ENCODE measurements around the gene NUDT15. TPM values are rescaled to one million over a fixed set of nuclear protein-coding genes. Genes with fewer than 3 reads are reported as not detected.
A peak's percentile ranks its signal among the peaks of the same experiment; 100 is the strongest.

The NUDT15 gene
- total RNA-seq, 2 experiments from 2014 or later, result 10.9 to 11.0 TPM

- Mint-ChIP-seq H3K4me1 (peaks cover 10% of the 10 kb centered on the region), H3K9me3 (no peaks in the 10 kb centered on the region), H3K27me3 (no peaks in the 10 kb centered on the region), H3K27ac (no peak overlapping the region), H3K4me3 (no peak overlapping the region), H3K36me3 (ENCODE audit: low read depth) (peaks cover 55% of the 10 kb centered on the region)
- CTCF ChIA-PET, result interaction anchor here (1.2 kb wide), 1 partner anchor 13 kb away, joined by 4 read pairs; the partner anchor contains the start of gene MED4
- no peak for DNase-seq
- POLR2A ChIA-PET, result interaction anchor here (2.0 kb wide), 1 partner anchor 13 kb away, joined by 8 read pairs; the partner anchor contains the start of gene MED4
Measured at GRCh38 chr13:48081739-48082138, 44.2 kb downstream of the NUDT15 start.

- H3K27ac Mint-ChIP-seq, result no peak overlapping the region
- H3K4me3 Mint-ChIP-seq, result no peak overlapping the region
- CTCF ChIA-PET, result no interaction called here
- H3K27me3 Mint-ChIP-seq, result no peaks in the 10 kb centered on the region
- POLR2A ChIA-PET, result interaction anchor here (1.0 kb wide), 1 partner anchor 49 kb away, joined by 3 read pairs; the partner anchor contains the start of gene NUDT15
- no peak for DNase-seq
- peaks cover 31% of the 10 kb centered on the region for H3K36me3 Mint-ChIP-seq (ENCODE audit: low read depth)
- no peaks in the 10 kb centered on the region for H3K9me3 Mint-ChIP-seq
- H3K4me1 Mint-ChIP-seq, result peaks cover 11% of the 10 kb centered on the region
Measured at GRCh38 chr13:48086272-48086671, 48.7 kb downstream of the NUDT15 start.

- peaks cover 15% of the 10 kb centered on the region for H3K36me3 Mint-ChIP-seq (ENCODE audit: low read depth)
- CTCF ChIA-PET, result interaction anchor here (1.1 to 2.8 kb wide), 6 partner anchors 15 to 723 kb away, joined by 3 to 38 read pairs (median 6); partner anchors contain the start of genes CYSLTR2, ITM2B and NUDT15
- H3K9me3 Mint-ChIP-seq, result peaks cover 2% of the 10 kb centered on the region
- H3K4me3 Mint-ChIP-seq, result peak overlapping the region; percentile 93
- peaks cover 43% of the 10 kb centered on the region for H3K4me1 Mint-ChIP-seq
- H3K27ac Mint-ChIP-seq, result peak overlapping the region; percentile 10
- no peaks in the 10 kb centered on the region for H3K27me3 Mint-ChIP-seq
- DNase-seq, result no peak
- POLR2A ChIA-PET, result interaction anchor here (0.6 to 3.5 kb wide), 10 partner anchors 8 to 210 kb away, joined by 3 to 61 read pairs (median 6); partner anchors contain the start of genes ITM2B, NUDT15, RB1 and SUCLA2
Measured at GRCh38 chr13:48093588-48093987, 56.1 kb downstream of the NUDT15 start.

GRCh38 chr13:48094404-48094780 is 56.9 kb downstream of the NUDT15 start:
- POLR2A ChIA-PET, result interaction anchor here (0.8 to 3.5 kb wide), 19 partner anchors 9 to 560 kb away, joined by 3 to 61 read pairs (median 5); partner anchors contain the start of genes CYSLTR2, ITM2B, NUDT15 and RB1
- H3K9me3 Mint-ChIP-seq, result peaks cover 2% of the 10 kb centered on the region
- H3K27me3 Mint-ChIP-seq, result peaks cover 3% of the 10 kb centered on the region
- peaks cover 9% of the 10 kb centered on the region for H3K36me3 Mint-ChIP-seq (ENCODE audit: low read depth)
- peak; percentile 21 for DNase-seq
- H3K4me1 Mint-ChIP-seq, result peaks cover 37% of the 10 kb centered on the region
- peak overlapping the region; percentile 82 for H3K27ac Mint-ChIP-seq
- CTCF ChIA-PET, result interaction anchor here (0.6 to 2.8 kb wide), 36 partner anchors 9 to 722 kb away, joined by 3 to 38 read pairs (median 4); partner anchors contain the start of genes CYSLTR2, ITM2B, NUDT15 and SUCLA2
- peak overlapping the region; percentile 93 for H3K4me3 Mint-ChIP-seq

- peaks cover 8% of the 10 kb centered on the region for H3K36me3 Mint-ChIP-seq (ENCODE audit: low read depth)
- peaks cover 3% of the 10 kb centered on the region for H3K27me3 Mint-ChIP-seq
- H3K27ac Mint-ChIP-seq, result peak within 1 kb of the TSS; percentile 82
- peak within 1 kb of the TSS; percentile 93 for H3K4me3 Mint-ChIP-seq
- peak; percentile 97 for DNase-seq
- peaks cover 34% of the 10 kb centered on the region for H3K4me1 Mint-ChIP-seq
- H3K9me3 Mint-ChIP-seq, result peaks cover 2% of the 10 kb centered on the region
- POLR2A ChIA-PET, result interaction anchor here (0.5 to 3.5 kb wide), 23 partner anchors 9 to 656 kb away, joined by 3 to 61 read pairs (median 4); partner anchors contain the start of genes CYSLTR2, ITM2B, NUDT15 and RB1
- CTCF ChIA-PET, result interaction anchor here (0.6 to 2.8 kb wide), 38 partner anchors 8 to 722 kb away, joined by 3 to 38 read pairs (median 4); partner anchors contain the start of genes CYSLTR2, ITM2B, NUDT15 and SUCLA2
Measured at GRCh38 chr13:48094781-48095502, 57.4 kb downstream of the NUDT15 start, which contains the start of gene MED4. TSS of gene MED4 (minus strand) at chr13:48095104. CDS start at chr13:48095078, 26 bp downstream.

- POLR2A ChIA-PET, result no interaction called here
- Mint-ChIP-seq H3K27me3 (peaks cover 6% of the 10 kb centered on the region), H3K4me3 (no peak overlapping the region), H3K36me3 (ENCODE audit: low read depth) (peaks cover 8% of the 10 kb centered on the region), H3K4me1 (peaks cover 28% of the 10 kb centered on the region), H3K27ac (no peak overlapping the region), H3K9me3 (peaks cover 2% of the 10 kb centered on the region)
- no peak for DNase-seq
- CTCF ChIA-PET, result interaction anchor here (1.7 kb wide), 1 partner anchor 19 kb away, joined by 4 read pairs; no protein-coding TSS in a partner anchor
Measured at GRCh38 chr13:48096670-48097069, 59.1 kb downstream of the NUDT15 start.

Other genes with a start within 250 kb of the NUDT15 start
- gene SUCLA2, start 36.5 kb upstream of the NUDT15 start, total RNA-seq, result 10 to 100 TPM; 26.7 to 29.1 TPM
- 10 to 100 TPM; 55.2 to 61.1 TPM for gene MED4, start 57.4 kb downstream of the NUDT15 start, total RNA-seq
- gene ITM2B, start 195.5 kb downstream of the NUDT15 start, total RNA-seq, result 100 to 1,000 TPM; 226 to 227 TPM

All from activated CD4-positive, alpha-beta memory T cell treated with anti-CD3 and anti-CD28 coated beads, Interleukin-2, amount 10 ng/mL, durations not matched to agents 7 days and 5 days (primary cell).